ENCODE results near the gene HAUS7.

The HAUS7 gene

GRCh38 chrX:153457136-153457825 lies 13.1 kb downstream of the HAUS7 start:
- DNase-seq (ENCODE audit: low read depth in 2 of 2, low spot score in 1 of 2): no peak

- DNase-seq (ENCODE audit: low read depth in 2 of 2, low spot score in 1 of 2): no peak
Measured at GRCh38 chrX:153456704-153457103, 13.7 kb downstream of the HAUS7 start.

GRCh38 chrX:153456161-153456560 lies 14.2 kb downstream of the HAUS7 start:
- no peak for DNase-seq (ENCODE audit: low read depth in 2 of 2, low spot score in 1 of 2)

- no peak for DNase-seq (ENCODE audit: low read depth in 2 of 2, low spot score in 1 of 2)
Measured at GRCh38 chrX:153455571-153455970, 14.8 kb downstream of the HAUS7 start.

GRCh38 chrX:153454901-153455550 lies 15.3 kb downstream of the HAUS7 start:
- no peak for DNase-seq (ENCODE audit: low read depth in 2 of 2, low spot score in 1 of 2)

GRCh38 chrX:153450949-153451277 lies 19.5 kb downstream of the HAUS7 start:
- DNase-seq (ENCODE audit: low read depth in 2 of 2, low spot score in 1 of 2): no peak

GRCh38 chrX:153450114-153450948 lies 20.0 kb downstream of the HAUS7 start:
- DNase-seq (ENCODE audit: low read depth in 2 of 2, low spot score in 1 of 2): no peak

GRCh38 chrX:153449368-153450113 lies 20.8 kb downstream of the HAUS7 start:
- DNase-seq (ENCODE audit: low read depth in 2 of 2, low spot score in 1 of 2): no peak

GRCh38 chrX:153448556-153449367 lies 21.6 kb downstream of the HAUS7 start:
- no peak for DNase-seq (ENCODE audit: low read depth in 2 of 2, low spot score in 1 of 2)

- no peak for DNase-seq (ENCODE audit: low read depth in 2 of 2, low spot score in 1 of 2)
Measured at GRCh38 chrX:153447581-153447960, 22.8 kb downstream of the HAUS7 start.

- DNase-seq (ENCODE audit: low read depth in 2 of 2, low spot score in 1 of 2): no peak
Measured at GRCh38 chrX:153446950-153447580, 23.3 kb downstream of the HAUS7 start.

- no peak for DNase-seq (ENCODE audit: low read depth in 2 of 2, low spot score in 1 of 2)
Measured at GRCh38 chrX:153446636-153446936, 23.8 kb downstream of the HAUS7 start.

- DNase-seq (ENCODE audit: low read depth in 2 of 2, low spot score in 1 of 2): no peak
Measured at GRCh38 chrX:153445856-153446635, 24.3 kb downstream of the HAUS7 start, which contains the start of gene TREX2. TSS of gene TREX2 (minus strand) at chrX:153446056. CDS start at chrX:153445430, 626 bp downstream.

GRCh38 chrX:153445106-153445855 lies 25.1 kb downstream of the HAUS7 start:
- DNase-seq (ENCODE audit: low read depth in 2 of 2, low spot score in 1 of 2): no peak

GRCh38 chrX:153444333-153445011 lies 25.9 kb downstream of the HAUS7 start:
- DNase-seq (ENCODE audit: low read depth in 2 of 2, low spot score in 1 of 2): no peak

- DNase-seq (ENCODE audit: low read depth in 2 of 2, low spot score in 1 of 2): no peak
Measured at GRCh38 chrX:153443476-153444332, 26.7 kb downstream of the HAUS7 start.

GRCh38 chrX:153442463-153442862 lies 27.9 kb downstream of the HAUS7 start:
- no peak for DNase-seq (ENCODE audit: low read depth in 2 of 2, low spot score in 1 of 2)
